ENCODE results near the gene IGSF23.

DNA sequence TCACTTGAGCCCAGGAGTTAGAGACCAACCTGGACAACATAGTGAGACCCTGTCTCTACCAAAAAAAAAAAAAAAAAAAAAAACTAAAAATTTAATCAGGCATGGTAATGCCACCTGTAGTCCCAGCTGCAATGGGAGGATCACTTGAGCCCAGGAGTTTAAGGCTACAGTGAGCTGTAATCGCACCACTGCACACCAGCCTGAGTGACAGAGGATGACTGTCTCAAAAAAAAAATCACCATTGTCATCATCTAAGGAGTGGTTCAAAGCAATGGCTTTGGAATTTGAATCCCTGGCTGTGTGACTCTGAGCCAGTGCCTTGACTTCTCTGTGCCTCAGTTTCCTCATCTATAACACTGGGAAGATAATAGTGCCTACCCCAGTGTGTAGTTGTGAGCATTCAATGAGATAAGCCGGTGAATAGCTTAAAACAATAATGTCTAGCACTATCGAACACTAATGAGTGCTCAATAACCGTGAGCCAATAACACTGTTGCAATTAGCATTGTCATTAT is 11.5 kb downstream of the IGSF23 start:
- TF ChIP-seq, protein P1, sequence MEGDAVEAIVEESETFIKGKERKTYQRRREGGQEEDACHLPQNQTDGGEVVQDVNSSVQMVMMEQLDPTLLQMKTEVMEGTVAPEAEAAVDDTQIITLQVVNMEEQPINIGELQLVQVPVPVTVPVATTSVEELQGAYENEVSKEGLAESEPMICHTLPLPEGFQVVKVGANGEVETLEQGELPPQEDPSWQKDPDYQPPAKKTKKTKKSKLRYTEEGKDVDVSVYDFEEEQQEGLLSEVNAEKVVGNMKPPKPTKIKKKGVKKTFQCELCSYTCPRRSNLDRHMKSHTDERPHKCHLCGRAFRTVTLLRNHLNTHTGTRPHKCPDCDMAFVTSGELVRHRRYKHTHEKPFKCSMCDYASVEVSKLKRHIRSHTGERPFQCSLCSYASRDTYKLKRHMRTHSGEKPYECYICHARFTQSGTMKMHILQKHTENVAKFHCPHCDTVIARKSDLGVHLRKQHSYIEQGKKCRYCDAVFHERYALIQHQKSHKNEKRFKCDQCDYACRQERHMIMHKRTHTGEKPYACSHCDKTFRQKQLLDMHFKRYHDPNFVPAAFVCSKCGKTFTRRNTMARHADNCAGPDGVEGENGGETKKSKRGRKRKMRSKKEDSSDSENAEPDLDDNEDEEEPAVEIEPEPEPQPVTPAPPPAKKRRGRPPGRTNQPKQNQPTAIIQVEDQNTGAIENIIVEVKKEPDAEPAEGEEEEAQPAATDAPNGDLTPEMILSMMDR (conservative IDR thresholded peaks at IDR 0.05; ENCODE audit: low read depth, low read length) = no peak
- TF ChIP-seq BHLHE40 (IDR thresholded peaks at IDR 0.05; ENCODE audit: low read depth, low read length) (no peak), CEBPB (IDR thresholded peaks at IDR 0.05; ENCODE audit: low read depth, low read length) (no peak), NFE2L2 (IDR thresholded peaks at IDR 0.05; ENCODE audit: low read depth, low read length) (no peak), POLR2A (IDR thresholded peaks at IDR 0.05; ENCODE audit: low read depth, low read length) (no peak), CHD1 (IDR thresholded peaks at IDR 0.05; ENCODE audit: low read depth, low read length) (no peak), SMC3 (IDR thresholded peaks at IDR 0.05; ENCODE audit: low read depth, low read length) (no peak)
- TF ChIP-seq, protein P2, sequence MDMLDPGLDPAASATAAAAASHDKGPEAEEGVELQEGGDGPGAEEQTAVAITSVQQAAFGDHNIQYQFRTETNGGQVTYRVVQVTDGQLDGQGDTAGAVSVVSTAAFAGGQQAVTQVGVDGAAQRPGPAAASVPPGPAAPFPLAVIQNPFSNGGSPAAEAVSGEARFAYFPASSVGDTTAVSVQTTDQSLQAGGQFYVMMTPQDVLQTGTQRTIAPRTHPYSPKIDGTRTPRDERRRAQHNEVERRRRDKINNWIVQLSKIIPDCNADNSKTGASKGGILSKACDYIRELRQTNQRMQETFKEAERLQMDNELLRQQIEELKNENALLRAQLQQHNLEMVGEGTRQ (IDR thresholded peaks at IDR 0.05; ENCODE audit: low read depth, low read length) = no peak

All from IMR-90 (cell line).